Mammary epithelial cell (primary cell): ENCODE results near the gene NOL12.

Source experiments
- CTCF ChIP-seq, 2 donors: IDR thresholded peaks in 1 of 2; conservative IDR thresholded peaks in 1 of 2; 2 replicates each; pipeline ENCODE4 v1.5.1; 2011 to 2012; ENCODE audit warnings: inconsistent platforms in 2 of 2, low read length in 2 of 2, mild to moderate bottlenecking in 2 of 2, control low read depth in 1 of 2, low read depth in 1 of 2; ENCODE audit not compliant: insufficient read depth in 1 of 2; ENCODE audit errors: extremely low read depth in 1 of 2
- EZH2 ChIP-seq: IDR thresholded peaks from 2 replicates; pipeline ENCODE4 v1.6.1; 2012; ENCODE audit warnings: low read length, inconsistent platforms, borderline replicate concordance

DNA sequence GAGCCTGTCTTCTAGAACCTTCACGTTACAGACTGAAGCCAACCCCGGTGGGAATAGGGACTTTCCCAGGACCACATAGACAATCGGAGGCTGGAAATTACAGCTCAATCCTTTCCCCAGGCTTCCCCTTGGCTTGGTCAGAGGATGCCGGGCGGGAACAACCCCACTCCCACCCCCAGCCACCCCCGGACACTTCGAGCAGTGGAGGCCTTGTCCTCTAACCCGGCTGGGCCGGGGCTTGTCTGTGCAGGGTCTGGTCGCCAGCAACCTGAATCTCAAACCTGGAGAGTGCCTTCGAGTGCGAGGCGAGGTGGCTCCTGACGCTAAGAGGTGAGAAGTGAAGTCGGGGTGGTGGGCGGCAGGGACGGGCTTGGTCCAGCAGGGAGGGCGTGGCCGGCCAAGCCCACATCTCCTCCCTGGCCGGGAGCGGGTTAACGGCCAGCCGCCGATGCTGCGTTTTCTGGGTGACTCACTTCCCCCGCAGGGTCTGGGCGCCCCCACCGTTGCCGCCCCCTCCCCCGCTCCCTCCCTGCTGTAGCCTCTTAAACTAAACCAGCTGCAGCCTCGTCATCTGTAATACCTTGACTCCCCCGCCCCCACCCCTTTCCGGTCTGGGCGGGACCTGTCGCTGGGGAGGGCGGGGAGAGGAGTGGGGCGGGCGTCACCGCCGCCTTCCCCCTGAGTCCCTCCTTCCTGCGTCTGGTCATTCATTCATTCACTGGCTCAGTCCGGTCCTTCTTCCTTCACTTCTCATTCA lies 9.2 kb upstream of the NOL12 start:
- no peak for TF ChIP-seq CTCF (conservative IDR thresholded peaks at IDR 0.05 in 1 of 2, IDR thresholded peaks at IDR 0.05 in 1 of 2; ENCODE audit: extremely low read depth in 1 of 2, insufficient read depth in 1 of 2, low read depth in 1 of 2, low read length in 2 of 2)
- no peak for TF ChIP-seq EZH2
